K562 (cell line): ENCODE results near the gene CSTPP1.

Experiments
- CTCF ChIP-seq, 3 experiments: IDR thresholded peaks in 2 of 3; conservative IDR thresholded peaks in 1 of 3; 2 replicates each; pipeline ENCODE4 v1.5.1; 2011 to 2012; ENCODE audit warnings: low read length in 3 of 3, mild to moderate bottlenecking in 3 of 3, control low read depth in 2 of 3, improper control_type of control experiment in 1 of 3, inconsistent platforms in 1 of 3, low read depth in 1 of 3, mixed read lengths in 1 of 3, moderate library complexity in 1 of 3; ENCODE audit not compliant: insufficient read depth in 2 of 3
- EZH2 ChIP-seq: IDR thresholded peaks from 2 replicates; pipeline ENCODE4 v1.6.1; 2012; ENCODE audit warnings: low read depth, mild to moderate bottlenecking, inconsistent platforms, low read length, borderline replicate concordance
- FOXP1 ChIP-seq: sonication (generic); formaldehyde crosslinking; IDR thresholded peaks from 2 replicates; pipeline ENCODE4 v1.8.0; 2022; ENCODE audit warnings: mild to moderate bottlenecking, missing genetic modification reagents
- KDM4B ChIP-seq, 2 experiments: fragments of 450-650 bp in 1 of 2; sonication (generic) in 1 of 2; IDR thresholded peaks; 2 replicates each; pipeline ENCODE4 v1.6.1; 2016 to 2017; ENCODE audit warnings: borderline replicate concordance in 2 of 2, antibody characterized with exemption in 1 of 2, low read depth in 1 of 2, mild to moderate bottlenecking in 1 of 2
- KLF13 ChIP-seq: fragments of 450-650 bp; IDR thresholded peaks from 2 replicates; pipeline ENCODE4 v1.6.1; 2016; ENCODE audit warnings: missing genetic modification characterization, low read depth, mild to moderate bottlenecking, missing compliant biosample characterization, moderate library complexity, borderline replicate concordance
- KLF6 ChIP-seq: fragments of 250-450 bp; sonication (Bioruptor Pico); IDR thresholded peaks from 2 replicates; pipeline ENCODE4 v1.4.0; 2020; ENCODE audit warnings: mild to moderate bottlenecking, moderate library complexity, borderline replicate concordance
- NR2C2 ChIP-seq, 2 experiments: fragments of 200-800 bp in 1 of 2; sonication (Bioruptor generic) in 1 of 2; sonication (generic) in 1 of 2; formaldehyde crosslinking in 1 of 2; IDR thresholded peaks; 2 replicates each; pipeline versions ENCODE4 v1.6.1 to v1.8.0; 2016 to 2022; ENCODE audit warnings: mild to moderate bottlenecking in 1 of 2, missing compliant biosample characterization in 1 of 2, missing genetic modification characterization in 1 of 2, missing genetic modification reagents in 1 of 2
- POLR2A ChIP-seq: fragments of 450-650 bp; conservative IDR thresholded peaks from 2 replicates; pipeline ENCODE4 v1.6.1; 2016
- POLR2AphosphoS5 ChIP-seq: IDR thresholded peaks from 2 replicates; pipeline ENCODE4 v1.6.1; 2011; ENCODE audit warnings: mild to moderate bottlenecking, low read depth, low read length, moderate library complexity; ENCODE audit not compliant: control insufficient read depth, insufficient read depth
- RHOXF2B ChIP-seq: fragments of 250-450 bp; sonication (Bioruptor Pico); conservative IDR thresholded peaks from 2 replicates; pipeline ENCODE4 v1.5.1; 2021
- SREBF2 ChIP-seq: sonication (generic); formaldehyde crosslinking; IDR thresholded peaks from 2 replicates; pipeline ENCODE4 v1.4.0; 2020; ENCODE audit warnings: mild to moderate bottlenecking, missing genetic modification reagents
- TAF1 ChIP-seq: IDR thresholded peaks from 2 replicates; pipeline ENCODE4 v1.6.1; 2011; ENCODE audit warnings: mild to moderate bottlenecking, low read length, moderate library complexity; ENCODE audit not compliant: insufficient read depth, control insufficient read depth, severe bottlenecking; ENCODE audit errors: extremely low read depth
- TF ChIP-seq, protein P1 (sequence below): fragments of 250-450 bp; sonication (Bioruptor Pico); IDR thresholded peaks from 2 replicates; pipeline ENCODE4 v1.9.0; 2021; ENCODE audit warnings: mild to moderate bottlenecking

DNA sequence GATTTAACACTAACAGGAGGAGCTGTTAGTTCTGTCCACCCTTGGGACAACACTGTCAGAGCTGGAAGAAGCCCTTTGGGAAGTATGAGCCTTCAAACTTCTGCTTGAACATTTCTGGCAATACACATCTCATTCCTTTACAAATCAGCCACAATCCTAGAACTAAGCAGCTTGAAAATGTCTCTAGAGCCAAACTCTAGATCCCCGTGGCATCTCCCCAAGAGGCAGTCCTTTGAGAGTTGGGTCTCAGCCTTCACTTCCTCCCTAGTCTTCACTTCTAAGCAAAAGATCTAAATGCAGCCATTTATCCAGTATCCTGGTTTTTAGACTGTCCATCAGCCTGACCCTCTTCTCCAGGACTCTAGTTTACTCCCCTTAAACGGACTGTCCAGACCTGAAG is 213.2 kb downstream of the CSTPP1 start:
- TF ChIP-seq EZH2 (no peak), POLR2A (no peak), POLR2AphosphoS5 (no peak), KLF13 (tag) (no peak), RHOXF2B (CRISPR knock-in tag) (no peak), TAF1 (no peak), SREBF2 (no peak), CTCF (IDR thresholded peaks at IDR 0.05 in 2 of 3, conservative IDR thresholded peaks at IDR 0.05 in 1 of 3; ENCODE audit: insufficient read depth in 2 of 3, low read depth in 1 of 3, low read length in 3 of 3) (no peak), NR2C2 (CRISPR knock-in tag; IDR thresholded peaks at IDR 0.05) (no peak), NR2C2 (tag; IDR thresholded peaks at IDR 0.05) (no peak), KLF6 (CRISPR knock-in tag) (no peak), FOXP1 (CRISPR knock-in tag) (no peak), KDM4B (IDR thresholded peaks at IDR 0.05; ENCODE audit: borderline replicate concordance in 2 of 2, low read depth in 1 of 2) (no peak)
- TF ChIP-seq, protein P1, sequence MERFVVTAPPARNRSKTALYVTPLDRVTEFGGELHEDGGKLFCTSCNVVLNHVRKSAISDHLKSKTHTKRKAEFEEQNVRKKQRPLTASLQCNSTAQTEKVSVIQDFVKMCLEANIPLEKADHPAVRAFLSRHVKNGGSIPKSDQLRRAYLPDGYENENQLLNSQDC, result no peak
